ENCODE results near the gene NTS. TPM values are rescaled to one million over a fixed set of nuclear protein-coding genes. Genes with fewer than 3 reads are reported as not detected.

The NTS gene
- polyA plus RNA-seq, 1 donor (not counting 4 experiments of a cell fraction or from before 2014, with no cell fraction given): not detected

DNA sequence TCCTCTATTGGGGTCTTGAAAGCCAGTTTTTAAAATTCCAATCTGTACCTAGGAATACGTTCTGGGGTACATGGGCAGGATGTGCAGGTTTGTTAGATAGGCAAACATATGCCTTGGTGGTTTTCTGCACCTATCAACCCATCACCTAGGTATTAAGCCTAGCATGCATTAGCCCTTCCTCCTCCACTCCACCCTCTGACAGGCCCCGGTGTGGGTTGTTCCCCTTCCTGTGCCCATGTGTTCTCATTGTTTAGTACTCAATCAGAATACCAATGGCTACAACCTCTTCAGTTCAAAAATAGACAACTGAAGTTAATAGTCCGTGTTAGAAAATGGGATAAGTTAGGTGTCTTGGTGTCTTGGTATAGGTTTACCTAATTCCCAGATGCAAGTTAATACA lies 3.4 kb downstream of the NTS start:
- H3K9me3 ChIP-seq (ENCODE audit: control insufficient read depth, low read depth, low read length): no peaks in the 10 kb centered on the region
- H3K79me2 ChIP-seq (ENCODE audit: control insufficient read depth, insufficient read depth, low read length): no peaks in the 10 kb centered on the region
- no peaks in the 10 kb centered on the region for H3K4me1 ChIP-seq (ENCODE audit: control insufficient read depth, extremely low read depth, insufficient read depth, low read length)
- H3K4me3 ChIP-seq (ENCODE audit: control insufficient read depth in 2 of 3, extremely low read depth in 1 of 3, insufficient read depth in 2 of 3, low read depth in 1 of 3, low read length in 3 of 3): no peak overlapping the region
- no peaks in the 10 kb centered on the region for H3K36me3 ChIP-seq (ENCODE audit: control insufficient read depth in 2 of 2, extremely low read depth in 1 of 2, insufficient read depth in 2 of 2, low read length in 2 of 2)
- TF ChIP-seq, protein P1, sequence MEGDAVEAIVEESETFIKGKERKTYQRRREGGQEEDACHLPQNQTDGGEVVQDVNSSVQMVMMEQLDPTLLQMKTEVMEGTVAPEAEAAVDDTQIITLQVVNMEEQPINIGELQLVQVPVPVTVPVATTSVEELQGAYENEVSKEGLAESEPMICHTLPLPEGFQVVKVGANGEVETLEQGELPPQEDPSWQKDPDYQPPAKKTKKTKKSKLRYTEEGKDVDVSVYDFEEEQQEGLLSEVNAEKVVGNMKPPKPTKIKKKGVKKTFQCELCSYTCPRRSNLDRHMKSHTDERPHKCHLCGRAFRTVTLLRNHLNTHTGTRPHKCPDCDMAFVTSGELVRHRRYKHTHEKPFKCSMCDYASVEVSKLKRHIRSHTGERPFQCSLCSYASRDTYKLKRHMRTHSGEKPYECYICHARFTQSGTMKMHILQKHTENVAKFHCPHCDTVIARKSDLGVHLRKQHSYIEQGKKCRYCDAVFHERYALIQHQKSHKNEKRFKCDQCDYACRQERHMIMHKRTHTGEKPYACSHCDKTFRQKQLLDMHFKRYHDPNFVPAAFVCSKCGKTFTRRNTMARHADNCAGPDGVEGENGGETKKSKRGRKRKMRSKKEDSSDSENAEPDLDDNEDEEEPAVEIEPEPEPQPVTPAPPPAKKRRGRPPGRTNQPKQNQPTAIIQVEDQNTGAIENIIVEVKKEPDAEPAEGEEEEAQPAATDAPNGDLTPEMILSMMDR (optimal IDR thresholded peaks at IDR 0.05 in 1 of 3, IDR thresholded peaks at IDR 0.05 in 1 of 3, conservative IDR thresholded peaks at IDR 0.05 in 1 of 3; ENCODE audit: extremely low read depth in 1 of 3, insufficient read depth in 2 of 3, low read length in 3 of 3): no peak
- no peak for TF ChIP-seq EZH2 (IDR thresholded peaks at IDR 0.05; ENCODE audit: low read length)
- H3K4me2 ChIP-seq (ENCODE audit: control insufficient read depth, extremely low read depth, insufficient read depth, low read depth, low read length): no peak overlapping the region
- FAIRE-seq (no peak), DNase-seq (ENCODE audit: low read depth, low spot score) (no peak)
- no peaks in the 10 kb centered on the region for H3K27me3 ChIP-seq (ENCODE audit: control insufficient read depth, extremely low read depth, insufficient read depth, low read length)
- no peaks in the 10 kb centered on the region for H4K20me1 ChIP-seq (ENCODE audit: control insufficient read depth, extremely low read depth, insufficient read depth, low read length)
- H3K27ac ChIP-seq (ENCODE audit: control insufficient read depth, insufficient read depth, low read length): no peak overlapping the region
- H3K9me1 ChIP-seq (ENCODE audit: control insufficient read depth, extremely low read depth, insufficient read depth, low read length): no peaks in the 10 kb centered on the region
- H2AFZ ChIP-seq (ENCODE audit: control insufficient read depth, low read length): no peak overlapping the region
- dilution Hi-C loops (cut with MboI; ENCODE audit: extremely low pct_ligation_motif_present, low sequenced_read_pairs): no loop called here
- H3K9ac ChIP-seq (ENCODE audit: control insufficient read depth, extremely low read depth, insufficient read depth, low read length): no peak overlapping the region

DNA sequence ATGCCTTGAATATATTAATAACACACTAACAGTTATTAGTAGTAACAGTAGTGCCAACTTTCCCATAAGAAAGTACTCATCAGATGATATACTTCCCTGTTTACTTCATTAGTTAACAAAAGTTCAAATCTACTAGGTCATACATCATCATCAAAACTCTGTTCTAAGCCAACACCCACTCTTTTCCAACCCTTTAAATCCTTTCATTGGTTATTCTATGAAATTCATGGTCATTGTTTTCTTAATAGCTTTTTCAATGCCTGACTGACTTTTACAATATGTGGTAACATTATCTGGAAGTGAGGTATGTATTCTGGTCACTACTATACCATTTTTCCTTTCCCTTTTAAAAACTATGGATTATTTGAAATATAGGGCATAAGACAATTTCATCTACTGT lies 9.7 kb downstream of the NTS start:
- no peak for FAIRE-seq
- no peaks in the 10 kb centered on the region for H3K36me3 ChIP-seq (ENCODE audit: control insufficient read depth in 2 of 2, extremely low read depth in 1 of 2, insufficient read depth in 2 of 2, low read length in 2 of 2)
- H3K27ac ChIP-seq (ENCODE audit: control insufficient read depth, insufficient read depth, low read length): no peak overlapping the region
- H3K4me3 ChIP-seq (ENCODE audit: control insufficient read depth in 2 of 3, extremely low read depth in 1 of 3, insufficient read depth in 2 of 3, low read depth in 1 of 3, low read length in 3 of 3): no peak overlapping the region
- no peak overlapping the region for H3K4me2 ChIP-seq (ENCODE audit: control insufficient read depth, extremely low read depth, insufficient read depth, low read depth, low read length)
- no peaks in the 10 kb centered on the region for H3K79me2 ChIP-seq (ENCODE audit: control insufficient read depth, insufficient read depth, low read length)
- dilution Hi-C loops (cut with MboI; ENCODE audit: extremely low pct_ligation_motif_present, low sequenced_read_pairs): no loop called here
- no peak for TF ChIP-seq EZH2 (IDR thresholded peaks at IDR 0.05; ENCODE audit: low read length)
- TF ChIP-seq, protein P1 (optimal IDR thresholded peaks at IDR 0.05 in 1 of 3, IDR thresholded peaks at IDR 0.05 in 1 of 3, conservative IDR thresholded peaks at IDR 0.05 in 1 of 3; ENCODE audit: extremely low read depth in 1 of 3, insufficient read depth in 2 of 3, low read length in 3 of 3): no peak
- no peaks in the 10 kb centered on the region for H3K9me1 ChIP-seq (ENCODE audit: control insufficient read depth, extremely low read depth, insufficient read depth, low read length)
- H2AFZ ChIP-seq (ENCODE audit: control insufficient read depth, low read length): no peak overlapping the region
- no peaks in the 10 kb centered on the region for H3K27me3 ChIP-seq (ENCODE audit: control insufficient read depth, extremely low read depth, insufficient read depth, low read length)
- H3K9ac ChIP-seq (ENCODE audit: control insufficient read depth, extremely low read depth, insufficient read depth, low read length): no peak overlapping the region
- no peaks in the 10 kb centered on the region for H3K4me1 ChIP-seq (ENCODE audit: control insufficient read depth, extremely low read depth, insufficient read depth, low read length)
- no peak for DNase-seq (ENCODE audit: low read depth, low spot score)
- H4K20me1 ChIP-seq (ENCODE audit: control insufficient read depth, extremely low read depth, insufficient read depth, low read length): no peaks in the 10 kb centered on the region
- no peaks in the 10 kb centered on the region for H3K9me3 ChIP-seq (ENCODE audit: control insufficient read depth, low read depth, low read length)
